Jurkat, Clone E6-1 (cell line): ENCODE results near the gene EPN2.
"Not testable (repeated sequence)": the region's sequence is repeated elsewhere in the genome, so short reads cannot be mapped to it uniquely, and the experiment has no call there.

Source experiments
- DNase-seq: peaks from one replicate; pipeline ENCODE4 v3.0.0-alpha.2; 2011; ENCODE audit warnings: low read depth, low spot score
- H3K4me3 ChIP-seq: 2 replicates; pipeline ENCODE4 v1.5.1; 2011; ENCODE audit warnings: mild to moderate bottlenecking, low read length, control low read depth, moderate library complexity

Gene EPN2

DNA sequence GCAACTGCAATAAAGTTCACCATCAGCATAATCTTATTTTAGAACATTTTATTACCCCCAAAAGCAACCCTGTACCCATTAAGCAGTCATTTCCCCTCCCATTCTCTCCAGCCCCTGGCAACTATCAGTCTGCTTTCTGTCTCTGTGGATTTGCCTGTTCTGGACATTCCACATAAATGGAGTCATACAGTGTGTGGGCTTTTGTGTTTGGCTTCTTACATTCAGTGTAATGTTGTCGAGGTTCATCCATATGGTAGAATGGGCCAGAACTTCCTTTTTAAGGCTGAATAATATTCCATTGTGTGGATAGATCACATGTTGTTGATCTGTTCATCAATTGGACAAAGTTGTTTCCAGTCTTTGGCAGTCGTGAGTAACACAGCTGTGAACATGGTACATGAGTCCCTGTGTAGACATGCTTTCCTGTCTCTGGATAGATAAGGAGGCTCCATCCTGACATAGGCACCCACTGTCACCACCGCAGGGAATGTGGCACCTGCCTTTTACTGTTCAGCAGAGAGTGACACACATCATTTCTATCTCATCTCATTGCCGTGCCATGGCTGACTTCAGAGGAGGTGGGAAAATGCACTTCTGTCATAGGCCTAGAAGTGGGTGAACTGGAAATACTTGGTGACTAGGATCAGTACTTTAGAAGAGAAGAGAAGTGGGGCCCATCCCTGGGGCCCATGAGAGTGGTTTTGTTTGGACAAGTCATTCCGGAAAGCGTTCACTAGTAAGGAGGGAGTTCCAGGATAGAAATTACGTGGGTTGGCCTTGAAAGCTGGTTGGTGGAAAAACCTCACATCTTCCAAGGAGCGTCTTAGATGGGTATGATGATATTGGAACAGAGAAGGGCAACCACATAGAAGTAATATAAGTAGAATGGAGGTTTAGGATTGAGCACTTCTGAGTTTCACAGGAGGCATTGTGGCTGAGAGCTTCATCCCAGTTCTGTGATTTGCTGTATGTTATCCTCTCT, 25.8 kb downstream of the EPN2 start:
- DNase-seq, result no peak

DNA sequence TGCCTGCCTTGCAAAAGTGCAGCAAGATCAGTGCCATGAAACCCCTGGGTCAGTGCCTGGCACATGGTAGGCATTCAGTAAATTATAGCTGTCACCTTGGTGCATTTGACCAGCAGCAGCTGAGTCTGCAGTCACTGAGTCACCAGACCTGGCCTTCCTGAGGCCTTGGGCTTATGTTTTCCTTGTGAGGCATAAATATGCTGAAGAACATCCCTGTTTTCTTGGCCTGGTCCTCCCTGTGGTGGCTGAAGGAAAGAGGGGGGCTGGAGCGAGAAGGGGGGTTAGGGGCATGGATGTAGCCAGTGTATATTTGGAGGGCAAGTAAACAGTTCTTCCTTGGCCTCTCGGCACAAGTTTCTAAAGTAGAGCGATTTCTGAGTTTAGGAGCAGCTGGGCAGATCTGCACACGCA, 26.5 kb downstream of the EPN2 start:
- DNase-seq, result no peak
- no peak overlapping the region for H3K4me3 ChIP-seq

More for the DNA sequence above, 25.8 kb downstream of the EPN2 start:
- H3K4me3 ChIP-seq, result no peak overlapping the region

GRCh38 chr17:19264268-19264667, 27.1 kb downstream of the EPN2 start:
- no peak overlapping the region for H3K4me3 ChIP-seq

DNA sequence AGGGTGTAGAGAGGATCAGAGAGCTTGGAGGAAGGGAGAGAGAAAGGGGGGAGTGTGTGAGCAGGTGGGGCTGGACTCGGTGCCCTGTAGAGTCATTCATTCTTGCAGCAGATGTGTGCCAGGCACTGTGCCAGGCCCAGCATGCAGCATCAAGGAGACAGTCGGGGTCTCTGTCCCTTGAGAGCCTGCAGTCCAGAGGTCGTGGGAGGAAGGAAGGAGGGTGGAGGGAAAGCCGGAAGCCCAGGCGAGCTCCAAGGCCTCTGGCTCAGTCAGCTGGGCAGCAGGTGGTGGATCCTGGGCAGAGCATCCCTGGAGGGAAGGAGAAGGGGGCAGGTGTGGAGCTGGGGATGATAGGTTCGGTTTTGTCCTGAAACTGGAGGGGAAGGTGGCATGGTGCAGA, 27.5 kb downstream of the EPN2 start:
- DNase-seq, result no peak
- no peak overlapping the region for H3K4me3 ChIP-seq

More at GRCh38 chr17:19264268-19264667, 27.1 kb downstream of the EPN2 start:
- no peak for DNase-seq

DNA sequence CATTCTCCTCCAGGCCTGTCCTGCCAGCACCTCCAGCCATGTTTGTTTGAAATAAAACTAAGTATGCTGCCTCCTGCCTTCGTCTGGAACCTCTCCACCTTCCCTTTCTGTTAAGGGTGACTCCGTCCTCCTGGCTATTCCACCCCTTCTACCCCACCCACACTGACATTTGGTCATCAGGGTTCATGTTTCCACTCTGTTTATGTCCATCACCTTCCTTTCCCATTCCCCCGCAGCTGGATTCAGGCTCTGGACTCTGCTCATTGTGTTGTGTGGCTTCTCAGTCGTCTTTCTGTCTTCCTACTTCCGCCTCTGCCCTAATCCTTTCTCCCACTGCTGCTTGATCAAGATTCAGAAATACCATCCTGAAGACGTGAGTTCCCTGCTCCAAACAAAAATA, 28.6 kb downstream of the EPN2 start:
- no peak for DNase-seq
- H3K4me3 ChIP-seq, result no peak overlapping the region

DNA sequence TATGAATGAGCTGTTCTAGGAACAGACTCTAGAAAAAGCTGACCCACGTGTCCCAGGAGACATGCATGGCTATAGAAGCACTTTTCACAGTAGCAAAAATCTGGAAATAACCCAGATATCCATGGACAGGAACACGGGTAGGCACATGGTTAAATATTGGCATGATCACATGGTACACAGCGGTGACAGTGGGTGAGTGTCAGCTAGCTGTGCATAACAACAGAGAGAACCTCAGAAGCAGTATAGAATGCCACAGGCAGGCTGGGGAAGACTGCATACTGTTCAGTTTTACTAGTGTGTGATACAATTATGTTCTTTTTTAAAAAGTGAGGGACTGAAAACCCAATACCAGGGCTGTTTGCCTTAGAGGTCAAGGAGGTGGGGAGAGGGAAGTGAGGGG, 31.4 kb downstream of the EPN2 start:
- no peak for DNase-seq
- no peak overlapping the region for H3K4me3 ChIP-seq

- DNase-seq, result no peak
These were observed 31.9 kb downstream of the EPN2 start for GRCh38 chr17:19269106-19269505.

GRCh38 chr17:19269641-19270040, 32.5 kb downstream of the EPN2 start:
- H3K4me3 ChIP-seq, result no peak overlapping the region
- no peak for DNase-seq

More at GRCh38 chr17:19269106-19269505, 31.9 kb downstream of the EPN2 start:
- no peak overlapping the region for H3K4me3 ChIP-seq

GRCh38 chr17:19270347-19270703, 33.2 kb downstream of the EPN2 start:
- H3K4me3 ChIP-seq, result no peak overlapping the region
- DNase-seq, result no peak

DNA sequence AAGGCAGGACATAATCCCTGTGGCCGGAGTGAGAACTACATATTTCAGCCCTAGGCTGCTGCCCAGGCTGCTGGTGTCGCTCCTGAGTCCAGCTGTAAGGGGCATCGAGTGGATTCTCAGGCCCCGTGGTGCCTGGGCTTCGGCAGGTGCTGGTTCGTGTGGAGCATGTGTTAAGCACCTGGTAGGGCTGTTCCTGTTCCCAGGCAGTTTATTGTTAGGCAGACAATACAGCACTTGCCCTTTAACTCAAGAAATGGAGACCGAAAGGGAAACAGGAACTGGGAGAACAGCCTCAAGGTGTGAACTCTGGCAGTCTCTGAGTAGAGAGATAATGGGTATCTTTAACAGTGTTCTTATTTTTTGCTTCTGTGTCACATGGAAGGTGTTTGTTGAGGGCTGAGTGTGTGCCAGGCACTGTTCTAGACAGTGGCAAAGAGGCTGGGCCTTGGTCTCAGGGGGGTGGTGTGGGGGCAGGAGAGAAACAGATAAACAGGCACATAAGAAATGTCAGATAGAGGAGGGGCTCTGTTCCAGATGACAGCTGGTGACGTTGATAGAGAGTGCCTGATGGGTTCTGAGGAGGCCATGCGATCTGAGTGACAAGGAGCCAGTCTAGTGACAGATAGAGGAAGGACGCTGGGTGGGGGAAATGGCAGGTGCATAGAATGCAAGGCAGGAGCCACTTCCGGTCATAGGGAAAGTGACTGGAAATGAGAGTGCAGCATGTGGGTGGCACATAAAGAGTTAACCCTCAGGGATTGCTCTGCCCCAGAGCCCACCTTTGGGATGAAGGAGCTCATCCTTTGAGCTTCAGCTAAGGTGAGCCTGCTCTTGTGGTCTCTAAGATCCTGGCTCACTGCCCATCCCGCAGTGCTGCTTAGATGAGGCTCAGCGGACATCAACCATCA, 33.8 kb downstream of the EPN2 start:
- H3K4me3 ChIP-seq, result no peak overlapping the region
- DNase-seq, result no peak

DNA sequence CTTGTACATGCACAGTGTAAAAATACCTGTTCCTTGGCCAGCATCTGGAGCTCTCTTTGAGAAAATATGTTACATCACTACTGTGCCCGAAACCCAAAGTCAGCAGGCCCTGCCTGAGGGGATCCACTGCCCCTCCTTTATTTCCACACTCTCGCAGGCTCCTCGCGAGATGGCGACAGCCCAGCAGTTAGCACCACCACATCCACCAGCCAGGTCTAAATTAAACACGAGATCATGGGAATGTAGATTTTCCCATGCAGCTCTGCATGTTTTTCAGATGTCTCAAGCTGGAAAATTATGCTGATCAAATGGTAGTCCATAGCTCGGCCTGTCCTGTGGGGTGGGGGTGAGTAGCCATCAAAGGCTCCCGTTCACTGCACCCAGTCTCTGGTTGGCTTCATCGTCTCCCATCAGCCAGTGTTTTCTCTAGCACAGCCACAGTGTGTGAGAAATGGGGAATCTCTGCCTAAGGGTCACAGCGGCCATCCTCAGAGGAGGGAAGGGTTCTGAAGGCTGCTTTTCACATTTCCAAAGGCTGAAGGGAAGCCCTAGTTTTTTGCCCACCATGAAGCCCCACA, 34.7 kb downstream of the EPN2 start:
- DNase-seq, result no peak
- no peak overlapping the region for H3K4me3 ChIP-seq

- no peak overlapping the region for H3K4me3 ChIP-seq
- no peak for DNase-seq
These were observed 36.6 kb downstream of the EPN2 start for GRCh38 chr17:19273731-19274130.

DNA sequence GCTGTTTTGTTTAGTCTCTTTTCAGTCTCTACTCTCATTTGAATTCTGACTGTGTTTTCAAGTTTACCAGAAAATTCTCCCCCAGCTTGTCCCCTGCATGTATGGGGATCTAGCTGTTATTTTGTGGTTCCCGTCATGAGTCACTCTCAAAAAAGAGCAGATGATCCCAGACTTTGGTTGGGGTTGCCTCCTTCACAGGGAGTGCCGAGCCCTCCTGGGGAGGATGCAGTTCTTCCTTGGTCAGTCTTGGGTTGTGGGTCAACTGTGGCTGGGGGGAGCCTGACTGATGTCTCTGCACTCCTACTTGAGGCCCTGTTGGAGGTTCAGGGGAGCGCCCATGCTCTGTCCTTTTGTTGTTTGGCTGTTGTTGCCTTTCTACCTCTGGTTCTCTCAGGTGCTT, 37.7 kb downstream of the EPN2 start:
- H3K4me3 ChIP-seq, result no peak overlapping the region
- DNase-seq, result no peak

- no peak for DNase-seq
- no peak overlapping the region for H3K4me3 ChIP-seq
These were observed 38.4 kb downstream of the EPN2 start for GRCh38 chr17:19275457-19276127.

DNA sequence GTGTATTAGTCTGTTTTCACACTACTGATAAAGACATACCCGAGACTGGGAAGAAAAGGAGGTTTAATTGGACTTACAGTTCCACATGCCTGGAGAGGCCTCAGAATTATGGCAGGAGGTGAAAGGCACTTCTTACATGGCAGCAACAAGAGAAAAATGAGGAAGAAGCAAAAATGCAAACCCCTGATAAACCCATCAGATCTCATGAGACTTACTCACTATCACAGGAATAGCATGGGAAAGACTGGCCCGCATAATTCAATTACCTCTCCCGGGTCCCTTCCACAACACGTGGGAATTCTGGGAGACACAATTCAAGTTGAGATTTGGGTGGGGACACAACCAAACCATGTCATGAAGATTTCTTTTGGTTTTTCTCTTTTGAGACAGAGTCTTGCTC, 41.1 kb downstream of the EPN2 start:
- not testable (repeated sequence) for DNase-seq, H3K4me3 ChIP-seq

GRCh38 chr17:19278729-19279128, 41.6 kb downstream of the EPN2 start:
- no peak overlapping the region for H3K4me3 ChIP-seq
- no peak for DNase-seq

- no peak for DNase-seq
- H3K4me3 ChIP-seq, result no peak overlapping the region
These were observed 44.0 kb downstream of the EPN2 start for GRCh38 chr17:19281161-19281560.

DNA sequence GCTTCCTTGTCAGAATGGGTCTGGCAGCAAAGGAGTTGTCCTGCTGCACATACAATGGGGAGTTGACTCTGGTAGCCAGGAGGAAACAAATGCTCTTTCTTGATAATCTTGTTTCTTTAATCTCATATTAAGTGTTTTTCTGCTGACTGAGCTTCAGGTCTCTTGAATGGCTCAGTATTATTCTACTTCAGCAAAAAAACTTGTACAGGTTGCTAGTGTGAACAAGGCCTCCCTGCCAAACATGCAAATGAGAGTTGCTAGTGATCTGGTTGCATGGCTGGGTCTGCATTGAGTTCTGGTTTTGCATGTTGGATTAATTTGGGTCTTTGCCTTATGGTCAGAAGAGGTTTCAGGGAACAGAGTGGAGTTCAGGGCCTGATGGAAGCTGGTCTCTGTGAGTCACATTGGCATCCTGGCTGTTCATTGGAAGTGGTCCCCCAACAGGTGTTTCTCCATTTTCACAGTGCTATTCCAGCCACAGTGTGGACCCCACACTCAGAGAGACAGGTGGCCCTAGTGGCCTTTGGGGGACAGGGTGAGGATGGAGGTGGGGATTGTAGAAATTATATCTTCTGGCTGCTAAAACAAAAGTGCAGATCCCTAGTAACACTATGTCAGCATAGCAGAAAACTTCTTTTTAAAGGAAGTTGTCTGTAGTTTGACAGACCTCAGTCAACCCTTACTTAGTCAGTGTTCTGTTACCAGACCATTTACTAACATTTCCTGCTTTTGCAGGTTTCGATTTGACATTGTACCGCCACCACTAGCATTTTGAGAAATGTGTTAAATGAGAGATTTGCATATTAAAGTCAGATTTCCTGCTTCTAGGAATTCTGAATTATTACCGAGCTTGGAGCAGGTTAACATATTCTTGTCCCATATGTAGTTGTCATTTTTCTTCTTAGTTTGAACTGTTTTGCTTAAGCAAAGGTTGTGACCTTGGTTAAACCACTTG, 47.1 kb downstream of the EPN2 start:
- no peak for DNase-seq
- no peak overlapping the region for H3K4me3 ChIP-seq
